HG02610 (cell line): Measurements from ENCODE around the gene KIAA0753.

Experiments
- ATAC-seq: cut with Tn5 transposase; IDR thresholded peaks from one replicate; pipeline ENCODE4 v1.9.1; 2021; ENCODE audit warnings: mild to moderate bottlenecking, moderate library complexity; ENCODE audit not compliant: unreplicated experiment

The KIAA0753 gene

GRCh38 chr17:6549384-6550036 lies 91.0 kb downstream of the KIAA0753 start:
- no peak for ATAC-seq

DNA sequence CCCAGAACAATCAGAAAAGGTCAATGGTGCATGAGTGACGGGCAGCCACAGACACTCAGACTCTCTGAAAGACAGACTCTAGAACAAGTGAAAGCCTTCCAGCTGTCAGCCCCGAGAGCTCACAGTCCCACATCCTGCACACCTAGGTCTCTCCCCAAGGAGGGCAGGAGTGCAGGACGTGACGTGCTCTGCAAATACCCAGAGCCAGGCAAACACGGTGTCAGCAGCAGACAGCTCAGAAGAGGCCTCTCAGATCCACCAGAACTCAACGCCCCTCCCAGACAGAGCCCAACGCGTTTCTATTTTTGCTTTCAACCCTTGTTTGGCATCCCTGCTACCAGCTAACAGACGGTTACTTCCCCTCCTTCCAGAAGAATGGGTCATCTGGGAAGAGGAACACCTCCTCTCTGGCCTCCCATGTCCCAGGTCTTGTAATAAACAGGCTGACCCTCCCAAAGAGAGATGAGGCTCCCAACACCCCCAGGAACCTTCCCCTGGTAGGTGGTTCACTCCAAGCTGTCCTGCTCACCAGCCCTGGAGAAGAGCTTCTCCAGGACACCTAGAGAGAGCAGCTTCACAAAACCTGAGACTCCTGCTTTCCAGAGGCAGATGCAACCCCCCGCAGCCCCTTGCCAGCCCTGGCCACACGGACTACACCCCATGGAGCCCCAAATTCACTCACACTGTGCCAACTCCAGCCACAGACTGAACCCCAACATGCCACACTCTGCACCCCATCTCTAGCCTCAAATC lies 91.8 kb downstream of the KIAA0753 start:
- peak; percentile 62 for ATAC-seq

DNA sequence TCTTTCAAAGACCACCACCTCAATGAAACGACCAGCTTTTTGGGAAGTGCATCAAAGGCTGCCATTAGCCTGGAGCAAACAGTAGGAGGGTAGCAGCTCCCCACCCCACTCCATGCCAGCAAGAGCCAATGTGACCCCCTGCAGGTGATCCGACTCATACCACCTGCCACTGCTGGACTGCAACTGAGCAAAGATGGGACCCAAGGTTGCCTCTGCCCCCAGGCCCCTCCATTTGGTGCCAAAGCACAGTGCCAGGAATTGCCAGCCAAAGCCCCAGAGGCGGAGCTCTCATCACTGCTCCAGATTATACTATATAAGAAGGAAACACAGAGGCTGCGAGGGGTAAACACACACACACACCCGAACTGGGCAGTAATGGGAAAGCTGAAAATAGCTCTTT lies 92.5 kb downstream of the KIAA0753 start:
- no peak for ATAC-seq

- ATAC-seq = no peak
These were observed 93.2 kb downstream of the KIAA0753 start for GRCh38 chr17:6547336-6547735.

DNA sequence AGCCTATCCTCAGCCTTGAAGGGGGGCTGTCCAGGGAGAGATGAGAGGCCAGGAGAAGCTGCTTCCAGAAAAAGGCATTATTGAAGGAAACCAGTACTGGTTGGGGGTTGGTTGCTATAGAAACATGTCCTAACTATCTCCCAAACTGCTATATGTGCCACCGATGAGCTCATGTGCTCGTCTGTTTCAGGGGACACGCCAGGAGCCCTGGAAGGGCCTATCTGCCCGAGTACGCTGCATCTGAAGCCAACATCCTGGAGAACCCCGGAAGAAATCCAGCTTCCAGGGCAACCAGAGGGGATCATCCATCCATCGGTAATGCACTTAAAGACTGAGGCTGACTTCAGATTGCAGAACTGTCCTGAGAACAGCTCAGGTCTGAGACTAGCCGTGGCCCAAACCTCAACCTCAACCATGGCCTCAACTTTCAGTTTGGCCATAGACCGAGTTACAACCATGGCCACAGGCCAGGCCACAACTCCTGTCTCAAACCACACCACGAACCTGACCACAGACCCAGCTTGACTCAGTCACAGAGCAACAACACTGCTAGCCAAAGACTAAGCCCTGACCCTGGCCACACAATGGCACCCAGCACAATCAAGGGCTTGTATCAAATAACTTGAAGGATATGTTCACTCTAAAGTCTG lies 94.3 kb downstream of the KIAA0753 start:
- ATAC-seq = no peak

GRCh38 chr17:6545291-6545690 lies 95.2 kb downstream of the KIAA0753 start:
- no peak for ATAC-seq

GRCh38 chr17:6544011-6544370 lies 96.5 kb downstream of the KIAA0753 start:
- no peak for ATAC-seq

GRCh38 chr17:6543079-6544010 lies 97.2 kb downstream of the KIAA0753 start:
- no peak for ATAC-seq

GRCh38 chr17:6542577-6542976 lies 97.9 kb downstream of the KIAA0753 start:
- ATAC-seq = no peak

DNA sequence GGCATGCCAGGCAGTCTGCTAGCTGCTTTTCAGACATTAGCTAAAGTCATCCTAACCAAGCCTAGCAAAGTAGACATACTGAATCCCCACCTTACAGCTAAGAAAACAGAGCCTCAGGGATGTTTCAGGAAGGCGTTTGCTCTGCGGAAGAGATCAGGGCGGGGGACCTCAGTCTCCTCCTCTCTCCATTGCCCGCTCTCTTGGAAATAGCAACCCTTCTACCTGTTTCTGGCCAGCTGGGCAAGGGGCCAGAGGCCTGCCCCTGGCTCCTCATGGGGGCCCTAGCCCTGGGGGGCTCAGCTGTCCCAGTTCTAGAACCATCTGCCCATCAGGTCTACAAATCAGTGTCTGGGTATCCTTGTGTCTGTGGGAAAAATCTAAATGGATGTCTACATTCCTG lies 98.6 kb downstream of the KIAA0753 start:
- ATAC-seq = no peak

DNA sequence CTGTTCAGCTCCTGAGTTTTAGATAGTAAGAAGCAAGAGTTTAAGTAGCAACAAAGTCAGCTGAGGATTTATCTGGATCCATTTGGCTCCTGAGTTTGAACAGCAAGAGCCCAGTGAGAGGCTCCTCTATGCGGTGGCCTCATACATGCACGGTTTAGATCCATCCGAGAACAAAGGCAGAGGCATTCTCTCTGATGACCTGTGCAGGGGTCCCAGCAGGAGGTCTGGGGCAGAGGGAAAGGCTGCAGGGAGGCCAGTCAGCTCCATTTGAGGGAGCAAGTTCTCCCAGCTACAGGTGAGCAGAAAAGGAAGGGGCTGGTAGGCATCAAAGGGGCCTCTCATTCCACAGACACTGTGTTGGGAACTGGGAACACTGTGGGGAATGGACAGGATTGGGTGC lies 100.6 kb downstream of the KIAA0753 start:
- ATAC-seq = no peak

GRCh38 chr17:6536566-6537065 lies 103.9 kb downstream of the KIAA0753 start:
- ATAC-seq = no peak

- no peak for ATAC-seq
These were observed 104.5 kb downstream of the KIAA0753 start for GRCh38 chr17:6536053-6536452.

GRCh38 chr17:6534846-6535514 lies 105.5 kb downstream of the KIAA0753 start:
- ATAC-seq = no peak

GRCh38 chr17:6532441-6532885 lies 108.0 kb downstream of the KIAA0753 start:
- ATAC-seq = no peak

- no peak for ATAC-seq
These were observed 108.9 kb downstream of the KIAA0753 start for GRCh38 chr17:6531575-6531974.

DNA sequence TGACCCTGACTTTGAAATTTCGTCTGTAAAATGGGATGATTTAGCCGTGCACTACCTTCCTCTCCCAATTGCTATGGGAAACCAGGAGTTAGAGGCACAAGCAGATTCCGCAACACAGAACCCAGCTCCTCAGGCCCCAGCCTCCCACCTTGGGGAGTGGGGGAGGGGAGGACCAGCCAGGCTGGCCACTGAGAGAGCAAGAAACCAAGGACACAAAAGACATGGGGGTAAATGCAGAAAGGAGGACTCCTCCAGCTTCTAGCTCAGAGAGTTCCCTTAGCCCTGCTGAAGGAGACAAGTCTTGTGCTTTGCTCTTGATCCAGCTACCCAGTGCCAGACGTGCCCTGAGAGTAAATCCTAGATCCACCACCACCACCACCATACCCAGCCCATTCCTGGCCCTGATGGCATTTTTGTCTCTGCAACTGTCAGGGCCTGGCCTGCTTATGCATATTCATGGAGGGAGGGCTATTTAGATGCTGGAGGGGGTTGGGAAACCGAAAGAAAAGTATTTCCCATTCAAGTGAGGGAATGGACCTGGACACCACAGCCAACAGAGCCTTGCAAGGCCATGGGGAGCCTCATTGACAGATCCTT lies 110.1 kb downstream of the KIAA0753 start:
- ATAC-seq = no peak

GRCh38 chr17:6528557-6528956 lies 112.0 kb downstream of the KIAA0753 start:
- no peak for ATAC-seq
